ENCODE results near the gene BCO2. TPM values are rescaled to one million over a fixed set of nuclear protein-coding genes. Genes with fewer than 3 reads are reported as not detected.

The BCO2 gene
- total RNA-seq, 1 experiment from 2014 or later, result 0.31 TPM

- Histone ChIP-seq H3K27me3 (ENCODE audit: insufficient read depth, low read length) (0 out of 2 replicates have a peak, but pooled peaks cover 1% of the 10 kb centered on the region), H4K91ac (ENCODE audit: insufficient read length, low read depth, low read length) (no peak overlapping the region), H3K14ac (ENCODE audit: insufficient read depth, low read length) (no peak overlapping the region), H3K9ac (ENCODE audit: extremely low read depth, insufficient read length, low read length) (no peak overlapping the region), H2AK5ac (ENCODE audit: insufficient read length, low read length) (no peak overlapping the region), H2AFZ (ENCODE audit: low read length) (no peak overlapping the region), H2BK5ac (ENCODE audit: insufficient read length, low read length) (no peak overlapping the region), H3K79me2 (ENCODE audit: insufficient read depth, low read length) (no peaks in the 10 kb centered on the region), H3T11ph (ENCODE audit: low read length) (no peak overlapping the region), H3K79me1 (ENCODE audit: insufficient read depth, low read depth, low read length, poor library complexity, severe bottlenecking) (no peaks in the 10 kb centered on the region), H2BK12ac (ENCODE audit: insufficient read length, low read depth, low read length) (no peak overlapping the region), H2BK15ac (ENCODE audit: low read depth, low read length) (no peak overlapping the region), H3K4me1 (ENCODE audit: insufficient read depth, low read length) (no peaks in the 10 kb centered on the region), H3K9me3 (ENCODE audit: control insufficient read depth, low read depth, low read length) (no peaks in the 10 kb centered on the region), H3K23me2 (ENCODE audit: insufficient read length, low read depth, low read length, poor library complexity, severe bottlenecking) (no peaks in the 10 kb centered on the region), H4K8ac (replicated peaks; ENCODE audit: insufficient read length, low read depth, low read length) (no peak overlapping the region), H4K20me1 (ENCODE audit: control insufficient read depth, insufficient read depth, insufficient read length) (no peaks in the 10 kb centered on the region), H3K4me2 (ENCODE audit: insufficient read depth, insufficient read length, low read length) (no peak overlapping the region), H4K5ac (ENCODE audit: insufficient read length, low read depth, low read length) (no peak overlapping the region), H2BK120ac (ENCODE audit: low read depth, low read length, poor library complexity, severe bottlenecking) (no peak overlapping the region), H3K23ac (ENCODE audit: insufficient read length, low read depth, low read length) (no peak overlapping the region), H2BK20ac (ENCODE audit: low read depth, low read length, poor library complexity, severe bottlenecking) (no peak overlapping the region), H3K4ac (ENCODE audit: low read depth, low read length) (no peak overlapping the region), H3K18ac (ENCODE audit: insufficient read length, low read depth, low read length) (no peak overlapping the region), H3K56ac (ENCODE audit: insufficient read length, low read depth, low read length) (no peak overlapping the region), H3K27ac (ENCODE audit: insufficient read length, low read depth, low read length) (no peak overlapping the region)
- WGBS (ENCODE audit: extremely low coverage, insufficient read length, low lambda C conversion rate), result no CpG with 5 or more reads among the region's 8 CpGs
- TF ChIP-seq, protein P1, sequence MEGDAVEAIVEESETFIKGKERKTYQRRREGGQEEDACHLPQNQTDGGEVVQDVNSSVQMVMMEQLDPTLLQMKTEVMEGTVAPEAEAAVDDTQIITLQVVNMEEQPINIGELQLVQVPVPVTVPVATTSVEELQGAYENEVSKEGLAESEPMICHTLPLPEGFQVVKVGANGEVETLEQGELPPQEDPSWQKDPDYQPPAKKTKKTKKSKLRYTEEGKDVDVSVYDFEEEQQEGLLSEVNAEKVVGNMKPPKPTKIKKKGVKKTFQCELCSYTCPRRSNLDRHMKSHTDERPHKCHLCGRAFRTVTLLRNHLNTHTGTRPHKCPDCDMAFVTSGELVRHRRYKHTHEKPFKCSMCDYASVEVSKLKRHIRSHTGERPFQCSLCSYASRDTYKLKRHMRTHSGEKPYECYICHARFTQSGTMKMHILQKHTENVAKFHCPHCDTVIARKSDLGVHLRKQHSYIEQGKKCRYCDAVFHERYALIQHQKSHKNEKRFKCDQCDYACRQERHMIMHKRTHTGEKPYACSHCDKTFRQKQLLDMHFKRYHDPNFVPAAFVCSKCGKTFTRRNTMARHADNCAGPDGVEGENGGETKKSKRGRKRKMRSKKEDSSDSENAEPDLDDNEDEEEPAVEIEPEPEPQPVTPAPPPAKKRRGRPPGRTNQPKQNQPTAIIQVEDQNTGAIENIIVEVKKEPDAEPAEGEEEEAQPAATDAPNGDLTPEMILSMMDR (conservative IDR thresholded peaks at IDR 0.05), result no peak
- no peaks in the 10 kb centered on the region for H3K4me1 Mint-ChIP-seq
- peaks cover 0 to 4% of the 10 kb centered on the region in 2 experiments; a peak in 2 of 5 replicates for H3K9me3 Mint-ChIP-seq
- H3K36me3 Mint-ChIP-seq (ENCODE audit: insufficient read depth in 1 of 3, low read depth in 3 of 3), result no peaks in the 10 kb centered on the region
- H3K4me3 Mint-ChIP-seq, result no peak overlapping the region
- no peak overlapping the region for H3K27ac Mint-ChIP-seq
- peaks cover 22% of the 10 kb centered on the region for H3K27me3 Mint-ChIP-seq (ENCODE audit: low read depth)
- no peak for DNase-seq
These were observed 74.7 kb downstream of the BCO2 start for GRCh38 chr11:112249871-112250610.
